ENCODE data around the gene LSM7.

Gene LSM7

GRCh38 chr19:2320939-2321338 lies 7.4 kb downstream of the LSM7 start:
- no peak overlapping the region for H3K4me3 ChIP-seq (ENCODE audit: insufficient read depth, low read depth, low read length)
- 90 to 92% methylated on average over 12 of the region's 12 CpGs for WGBS, 2 experiments
- H3K9me3 ChIP-seq (ENCODE audit: control insufficient read depth, low read length) = no peaks in the 10 kb centered on the region
- no peaks in the 10 kb centered on the region for H3K36me3 ChIP-seq (ENCODE audit: control insufficient read depth, insufficient read depth, low read length)
- no peak overlapping the region for H3K27ac ChIP-seq (ENCODE audit: insufficient read depth, low read depth, low read length, poor library complexity, severe bottlenecking)
- H3K27me3 ChIP-seq (ENCODE audit: control insufficient read depth, insufficient read depth, low read length, poor library complexity, severe bottlenecking) = no peaks in the 10 kb centered on the region
- H3K4me1 ChIP-seq (ENCODE audit: control insufficient read depth, insufficient read depth, low read length) = no peaks in the 10 kb centered on the region

DNA sequence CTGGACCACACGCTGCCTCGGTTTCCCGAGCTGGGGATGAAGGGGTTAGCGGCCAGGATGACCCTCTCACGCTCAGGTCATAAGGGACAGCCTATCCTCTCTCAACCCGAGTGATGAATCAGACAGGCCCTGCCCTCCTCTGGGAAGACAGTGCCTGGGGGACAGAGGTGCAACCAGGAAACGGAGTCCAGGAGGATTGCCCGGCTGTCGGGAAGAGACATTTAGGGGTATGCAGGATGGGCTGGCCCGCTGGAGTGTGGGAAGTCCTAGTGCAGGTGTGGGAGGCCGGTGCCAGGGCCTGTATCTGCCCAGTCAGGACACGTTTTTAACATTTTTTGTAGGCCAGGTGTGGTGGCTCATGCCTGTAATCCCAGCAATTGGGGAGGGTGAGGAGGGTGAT lies 8.3 kb downstream of the LSM7 start:
- no peaks in the 10 kb centered on the region for H3K36me3 ChIP-seq (ENCODE audit: control insufficient read depth, insufficient read depth, low read length)
- no peaks in the 10 kb centered on the region for H3K27me3 ChIP-seq (ENCODE audit: control insufficient read depth, insufficient read depth, low read length, poor library complexity, severe bottlenecking)
- no peak overlapping the region for H3K4me3 ChIP-seq (ENCODE audit: insufficient read depth, low read depth, low read length)
- WGBS, 2 experiments = 87 to 88% methylated on average over 12 of the region's 12 CpGs
- H3K9me3 ChIP-seq (ENCODE audit: control insufficient read depth, low read length) = no peaks in the 10 kb centered on the region
- H3K27ac ChIP-seq (ENCODE audit: insufficient read depth, low read depth, low read length, poor library complexity, severe bottlenecking) = no peak overlapping the region
- H3K4me1 ChIP-seq (ENCODE audit: control insufficient read depth, insufficient read depth, low read length) = no peaks in the 10 kb centered on the region

GRCh38 chr19:2319551-2319950 lies 8.8 kb downstream of the LSM7 start:
- 92 to 93% methylated on average over 20 of the region's 20 CpGs for WGBS, 2 experiments

GRCh38 chr19:2318923-2319322 lies 9.5 kb downstream of the LSM7 start:
- peaks cover 3% of the 10 kb centered on the region for H3K9me3 ChIP-seq (ENCODE audit: control insufficient read depth, low read length)
- H3K4me3 ChIP-seq (ENCODE audit: insufficient read depth, low read depth, low read length) = no peak overlapping the region
- H3K4me1 ChIP-seq (ENCODE audit: control insufficient read depth, insufficient read depth, low read length) = no peaks in the 10 kb centered on the region
- 94% methylated on average over 5 to 6 of the region's 6 CpGs for WGBS, 2 experiments
- no peaks in the 10 kb centered on the region for H3K27me3 ChIP-seq (ENCODE audit: control insufficient read depth, insufficient read depth, low read length, poor library complexity, severe bottlenecking)
- no peaks in the 10 kb centered on the region for H3K36me3 ChIP-seq (ENCODE audit: control insufficient read depth, insufficient read depth, low read length)
- no peak overlapping the region for H3K27ac ChIP-seq (ENCODE audit: insufficient read depth, low read depth, low read length, poor library complexity, severe bottlenecking)

More at GRCh38 chr19:2319551-2319950, 8.8 kb downstream of the LSM7 start:
- no peak overlapping the region for H3K27ac ChIP-seq (ENCODE audit: insufficient read depth, low read depth, low read length, poor library complexity, severe bottlenecking)
- no peaks in the 10 kb centered on the region for H3K4me1 ChIP-seq (ENCODE audit: control insufficient read depth, insufficient read depth, low read length)
- peaks cover 3% of the 10 kb centered on the region for H3K9me3 ChIP-seq (ENCODE audit: control insufficient read depth, low read length)
- no peak overlapping the region for H3K4me3 ChIP-seq (ENCODE audit: insufficient read depth, low read depth, low read length)
- no peaks in the 10 kb centered on the region for H3K27me3 ChIP-seq (ENCODE audit: control insufficient read depth, insufficient read depth, low read length, poor library complexity, severe bottlenecking)
- H3K36me3 ChIP-seq (ENCODE audit: control insufficient read depth, insufficient read depth, low read length) = no peaks in the 10 kb centered on the region

GRCh38 chr19:2317756-2318155 lies 10.6 kb downstream of the LSM7 start:
- Histone ChIP-seq H3K9me3 (ENCODE audit: control insufficient read depth, low read length) (peaks cover 3% of the 10 kb centered on the region), H3K36me3 (ENCODE audit: control insufficient read depth, insufficient read depth, low read length) (no peaks in the 10 kb centered on the region), H3K4me1 (ENCODE audit: control insufficient read depth, insufficient read depth, low read length) (no peaks in the 10 kb centered on the region), H3K4me3 (ENCODE audit: insufficient read depth, low read depth, low read length) (no peak overlapping the region), H3K27ac (ENCODE audit: insufficient read depth, low read depth, low read length, poor library complexity, severe bottlenecking) (no peak overlapping the region), H3K27me3 (ENCODE audit: control insufficient read depth, insufficient read depth, low read length, poor library complexity, severe bottlenecking) (peaks cover 5% of the 10 kb centered on the region)
- WGBS, 2 experiments = 92 to 94% methylated on average over 25 of the region's 25 CpGs

DNA sequence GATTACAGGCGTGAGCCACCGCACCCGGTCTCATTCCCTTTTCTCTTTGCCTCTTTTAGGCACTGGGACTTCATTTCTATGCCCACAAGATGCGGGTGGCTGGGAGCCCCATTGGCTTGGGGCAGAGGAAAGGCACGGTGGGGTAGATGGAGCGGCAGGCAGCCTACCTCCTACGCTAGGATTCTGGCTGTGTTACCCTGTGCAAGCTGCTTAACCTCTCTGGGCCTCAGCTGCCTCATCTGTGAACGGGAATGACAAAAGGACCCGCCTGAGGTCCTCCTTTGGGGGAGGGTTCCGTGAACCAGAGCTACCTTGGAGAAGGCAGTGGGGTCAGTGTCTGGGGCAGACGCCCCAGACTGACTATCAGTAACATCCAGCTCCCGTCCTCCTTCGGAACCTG lies 11.1 kb downstream of the LSM7 start:
- H3K27ac ChIP-seq (ENCODE audit: insufficient read depth, low read depth, low read length, poor library complexity, severe bottlenecking) = no peak overlapping the region
- WGBS, 2 experiments = 89 to 93% methylated on average over 13 of the region's 13 CpGs
- no peaks in the 10 kb centered on the region for H3K36me3 ChIP-seq (ENCODE audit: control insufficient read depth, insufficient read depth, low read length)
- peaks cover 3% of the 10 kb centered on the region for H3K9me3 ChIP-seq (ENCODE audit: control insufficient read depth, low read length)
- no peaks in the 10 kb centered on the region for H3K4me1 ChIP-seq (ENCODE audit: control insufficient read depth, insufficient read depth, low read length)
- H3K27me3 ChIP-seq (ENCODE audit: control insufficient read depth, insufficient read depth, low read length, poor library complexity, severe bottlenecking) = peaks cover 9% of the 10 kb centered on the region
- no peak overlapping the region for H3K4me3 ChIP-seq (ENCODE audit: insufficient read depth, low read depth, low read length)

- H3K4me1 ChIP-seq (ENCODE audit: control insufficient read depth, insufficient read depth, low read length) = no peaks in the 10 kb centered on the region
- H3K27me3 ChIP-seq (ENCODE audit: control insufficient read depth, insufficient read depth, low read length, poor library complexity, severe bottlenecking) = peaks cover 13% of the 10 kb centered on the region
- 36 to 38% methylated on average over 22 of the region's 22 CpGs for WGBS, 2 experiments
- H3K36me3 ChIP-seq (ENCODE audit: control insufficient read depth, insufficient read depth, low read length) = no peaks in the 10 kb centered on the region
- no peak overlapping the region for H3K4me3 ChIP-seq (ENCODE audit: insufficient read depth, low read depth, low read length)
- H3K9me3 ChIP-seq (ENCODE audit: control insufficient read depth, low read length) = peaks cover 3% of the 10 kb centered on the region
- H3K27ac ChIP-seq (ENCODE audit: insufficient read depth, low read depth, low read length, poor library complexity, severe bottlenecking) = no peak overlapping the region
Observed at GRCh38 chr19:2315818-2316353, 12.5 kb downstream of the LSM7 start.

GRCh38 chr19:2315121-2315817 lies 13.1 kb downstream of the LSM7 start:
- H3K9me3 ChIP-seq (ENCODE audit: control insufficient read depth, low read length) = peaks cover 3% of the 10 kb centered on the region
- no peaks in the 10 kb centered on the region for H3K4me1 ChIP-seq (ENCODE audit: control insufficient read depth, insufficient read depth, low read length)
- H3K27me3 ChIP-seq (ENCODE audit: control insufficient read depth, insufficient read depth, low read length, poor library complexity, severe bottlenecking) = peaks cover 13% of the 10 kb centered on the region
- no peak overlapping the region for H3K27ac ChIP-seq (ENCODE audit: insufficient read depth, low read depth, low read length, poor library complexity, severe bottlenecking)
- no peak overlapping the region for H3K4me3 ChIP-seq (ENCODE audit: insufficient read depth, low read depth, low read length)
- no peaks in the 10 kb centered on the region for H3K36me3 ChIP-seq (ENCODE audit: control insufficient read depth, insufficient read depth, low read length)
- 90 to 92% methylated on average over 7 of the region's 7 CpGs for WGBS, 2 experiments

- Histone ChIP-seq H3K36me3 (ENCODE audit: control insufficient read depth, insufficient read depth, low read length) (no peaks in the 10 kb centered on the region), H3K9me3 (ENCODE audit: control insufficient read depth, low read length) (peaks cover 3% of the 10 kb centered on the region), H3K27ac (ENCODE audit: insufficient read depth, low read depth, low read length, poor library complexity, severe bottlenecking) (no peak overlapping the region), H3K27me3 (ENCODE audit: control insufficient read depth, insufficient read depth, low read length, poor library complexity, severe bottlenecking) (peaks cover 20% of the 10 kb centered on the region), H3K4me3 (ENCODE audit: insufficient read depth, low read depth, low read length) (no peak overlapping the region), H3K4me1 (ENCODE audit: control insufficient read depth, insufficient read depth, low read length) (no peaks in the 10 kb centered on the region)
- WGBS, 2 experiments = 58 to 62% methylated on average over 28 of the region's 28 CpGs
Observed at GRCh38 chr19:2312820-2313501, 15.4 kb downstream of the LSM7 start.

DNA sequence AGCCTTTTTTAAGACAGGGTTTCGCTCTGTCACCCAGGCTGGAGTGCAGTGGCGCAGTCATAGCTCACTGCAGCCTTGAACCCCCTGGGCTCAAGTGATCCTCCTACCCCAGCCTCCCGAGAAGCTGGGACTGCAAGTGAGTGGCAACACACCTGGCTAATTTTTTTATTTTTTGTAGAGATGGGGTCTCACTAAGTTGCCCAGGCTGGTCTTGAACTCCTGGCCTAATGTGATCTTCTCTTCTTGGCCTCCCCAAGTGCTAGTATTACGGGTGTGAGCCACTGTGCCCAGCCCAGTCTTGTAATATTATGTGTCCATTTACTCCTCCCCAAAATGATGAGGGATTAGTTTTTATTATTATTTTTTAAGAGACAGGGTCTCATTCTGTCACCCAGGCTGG lies 17.3 kb downstream of the LSM7 start:
- Histone ChIP-seq H3K9me3 (ENCODE audit: control insufficient read depth, low read length) (peaks cover 3% of the 10 kb centered on the region), H3K4me3 (ENCODE audit: insufficient read depth, low read depth, low read length) (no peak overlapping the region), H3K4me1 (ENCODE audit: control insufficient read depth, insufficient read depth, low read length) (no peaks in the 10 kb centered on the region), H3K27me3 (ENCODE audit: control insufficient read depth, insufficient read depth, low read length, poor library complexity, severe bottlenecking) (peaks cover 35% of the 10 kb centered on the region), H3K27ac (ENCODE audit: insufficient read depth, low read depth, low read length, poor library complexity, severe bottlenecking) (no peak overlapping the region), H3K36me3 (ENCODE audit: control insufficient read depth, insufficient read depth, low read length) (no peaks in the 10 kb centered on the region)
- WGBS, 2 experiments = 90 to 93% methylated on average over 4 of the region's 4 CpGs
